Measurements from ENCODE around the gene RBP3. TPM values are rescaled to one million over a fixed set of nuclear protein-coding genes. Genes with fewer than 3 reads are reported as not detected.

RBP3 gene
- total and polyA plus RNA-seq, 8 donors, result not detected

GRCh38 chr10:47354165-47354564, 6.0 kb downstream of the RBP3 start:
- WGBS, 5 donors, result 37 to 62% (median 51%) methylated on average over 3 to 4 of the region's 4 CpGs
- intact Hi-C loops (cut with DNase I; ENCODE audit: low total_unique reads), result no loop called here

GRCh38 chr10:47354900-47355299, 6.7 kb downstream of the RBP3 start:
- DNase-seq, result no peak
- H3K36me3 ChIP-seq, result no peaks in the 10 kb centered on the region
- 62 to 91% (median 78%) methylated on average over 1 of the region's 1 CpG for WGBS, 5 donors
- intact Hi-C loops (cut with DNase I; ENCODE audit: low total_unique reads), result no loop called here
- no peak for TF ChIP-seq POLR2A (IDR thresholded peaks at IDR 0.05)
- TF ChIP-seq CTCF (IDR thresholded peaks at IDR 0.05), result no peak
- TF ChIP-seq POLR2AphosphoS5 (IDR thresholded peaks at IDR 0.05), result no peak
- no peak for TF ChIP-seq EP300 (IDR thresholded peaks at IDR 0.05)
- no peaks in the 10 kb centered on the region for H3K9me3 ChIP-seq
- H3K4me1 ChIP-seq, result no peaks in the 10 kb centered on the region
- no peak overlapping the region for H3K4me3 ChIP-seq
- no peaks in the 10 kb centered on the region for H3K27me3 ChIP-seq
- no peak overlapping the region for H3K27ac ChIP-seq

More at GRCh38 chr10:47354165-47354564, 6.0 kb downstream of the RBP3 start:
- TF ChIP-seq CTCF (IDR thresholded peaks at IDR 0.05) (no peak), POLR2AphosphoS5 (IDR thresholded peaks at IDR 0.05) (no peak), EP300 (IDR thresholded peaks at IDR 0.05) (no peak), POLR2A (IDR thresholded peaks at IDR 0.05) (no peak)
- Histone ChIP-seq H3K27ac (no peak overlapping the region), H3K36me3 (no peaks in the 10 kb centered on the region), H3K9me3 (no peaks in the 10 kb centered on the region), H3K4me1 (no peaks in the 10 kb centered on the region), H3K4me3 (no peak overlapping the region), H3K27me3 (no peaks in the 10 kb centered on the region)
- peak in 1 of 2 donors; percentile 56 for DNase-seq

- Histone ChIP-seq H3K27me3 (no peaks in the 10 kb centered on the region), H3K4me3 (no peak overlapping the region), H3K27ac (no peak overlapping the region), H3K9me3 (no peaks in the 10 kb centered on the region), H3K36me3 (no peaks in the 10 kb centered on the region), H3K4me1 (no peaks in the 10 kb centered on the region)
- intact Hi-C loops (cut with DNase I; ENCODE audit: low total_unique reads), result no loop called here
- TF ChIP-seq POLR2AphosphoS5 (IDR thresholded peaks at IDR 0.05) (no peak), CTCF (IDR thresholded peaks at IDR 0.05) (no peak), POLR2A (IDR thresholded peaks at IDR 0.05) (no peak), EP300 (IDR thresholded peaks at IDR 0.05) (no peak)
- no peak for DNase-seq
- 76 to 84% (median 83%) methylated on average over 5 of the region's 5 CpGs for WGBS, 5 donors
Observed at GRCh38 chr10:47356708-47357107, 8.5 kb downstream of the RBP3 start.

- TF ChIP-seq POLR2A (IDR thresholded peaks at IDR 0.05) (no peak), CTCF (IDR thresholded peaks at IDR 0.05) (no peak), POLR2AphosphoS5 (IDR thresholded peaks at IDR 0.05) (no peak), EP300 (IDR thresholded peaks at IDR 0.05) (no peak)
- Histone ChIP-seq H3K4me1 (no peaks in the 10 kb centered on the region), H3K27me3 (no peaks in the 10 kb centered on the region), H3K27ac (no peak overlapping the region), H3K4me3 (no peak overlapping the region), H3K9me3 (no peaks in the 10 kb centered on the region), H3K36me3 (no peaks in the 10 kb centered on the region)
- DNase-seq, result no peak
- intact Hi-C loops (cut with DNase I; ENCODE audit: low total_unique reads), result no loop called here
- WGBS, 5 donors, result 92 to 96% (median 95%) methylated on average over 3 to 12 of the region's 12 CpGs
Observed at GRCh38 chr10:47357131-47357582, 9.0 kb downstream of the RBP3 start.

Measured in stomach (tissue), 9 donors.